ENCODE measurements around the gene GPX4. TPM values are rescaled to one million over a fixed set of nuclear protein-coding genes. Genes with fewer than 3 reads are reported as not detected.
A peak's percentile ranks its signal among the peaks of the same experiment; 100 is the strongest.

Gene GPX4, protein sequence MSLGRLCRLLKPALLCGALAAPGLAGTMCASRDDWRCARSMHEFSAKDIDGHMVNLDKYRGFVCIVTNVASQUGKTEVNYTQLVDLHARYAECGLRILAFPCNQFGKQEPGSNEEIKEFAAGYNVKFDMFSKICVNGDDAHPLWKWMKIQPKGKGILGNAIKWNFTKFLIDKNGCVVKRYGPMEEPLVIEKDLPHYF
- total RNA-seq, result 100 to 1,000 TPM; 152 to 157 TPM

DNA sequence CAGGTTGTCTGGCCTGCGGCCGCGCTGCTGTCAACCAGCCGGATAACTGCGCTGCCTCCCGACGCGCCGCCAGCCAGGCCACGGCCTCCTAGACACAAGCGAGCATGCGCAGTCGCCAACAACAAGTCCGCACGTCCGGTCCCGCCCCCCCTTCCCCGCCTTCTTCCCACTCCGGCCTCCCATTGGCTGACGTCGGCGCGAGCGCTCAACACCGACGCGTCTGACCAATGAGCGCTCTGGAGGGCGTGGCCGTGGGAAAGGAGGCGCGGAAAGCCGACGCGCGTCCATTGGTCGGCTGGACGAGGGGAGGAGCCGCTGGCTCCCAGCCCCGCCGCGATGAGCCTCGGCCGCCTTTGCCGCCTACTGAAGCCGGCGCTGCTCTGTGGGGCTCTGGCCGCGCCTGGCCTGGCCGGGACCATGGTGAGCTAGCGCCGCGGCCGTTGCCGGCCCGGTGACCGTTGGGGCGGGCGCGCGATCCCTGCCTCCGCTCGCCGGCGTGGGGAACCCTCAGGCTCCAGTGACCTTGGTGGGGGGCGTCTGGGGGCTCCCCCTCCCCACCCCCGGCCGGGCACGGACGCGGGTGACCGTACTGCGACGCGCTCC, at the start of gene GPX4:
TSS of gene GPX4 (plus strand) at position 287 of the 603 bp plus-strand sequence. CDS start at position 337, 50 bp downstream.
- H3K27me3 ChIP-seq, result no peaks in the 10 kb centered on the region
- peak; percentile 93 for ATAC-seq
- no peaks in the 10 kb centered on the region for H3K9me3 ChIP-seq
- peak; percentile 92 to 99 (median 96) for TF ChIP-seq POLR2A (IDR thresholded peaks at IDR 0.05)
- TF ChIP-seq, protein P1, sequence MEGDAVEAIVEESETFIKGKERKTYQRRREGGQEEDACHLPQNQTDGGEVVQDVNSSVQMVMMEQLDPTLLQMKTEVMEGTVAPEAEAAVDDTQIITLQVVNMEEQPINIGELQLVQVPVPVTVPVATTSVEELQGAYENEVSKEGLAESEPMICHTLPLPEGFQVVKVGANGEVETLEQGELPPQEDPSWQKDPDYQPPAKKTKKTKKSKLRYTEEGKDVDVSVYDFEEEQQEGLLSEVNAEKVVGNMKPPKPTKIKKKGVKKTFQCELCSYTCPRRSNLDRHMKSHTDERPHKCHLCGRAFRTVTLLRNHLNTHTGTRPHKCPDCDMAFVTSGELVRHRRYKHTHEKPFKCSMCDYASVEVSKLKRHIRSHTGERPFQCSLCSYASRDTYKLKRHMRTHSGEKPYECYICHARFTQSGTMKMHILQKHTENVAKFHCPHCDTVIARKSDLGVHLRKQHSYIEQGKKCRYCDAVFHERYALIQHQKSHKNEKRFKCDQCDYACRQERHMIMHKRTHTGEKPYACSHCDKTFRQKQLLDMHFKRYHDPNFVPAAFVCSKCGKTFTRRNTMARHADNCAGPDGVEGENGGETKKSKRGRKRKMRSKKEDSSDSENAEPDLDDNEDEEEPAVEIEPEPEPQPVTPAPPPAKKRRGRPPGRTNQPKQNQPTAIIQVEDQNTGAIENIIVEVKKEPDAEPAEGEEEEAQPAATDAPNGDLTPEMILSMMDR (IDR thresholded peaks at IDR 0.05), result no peak
- H3K27ac ChIP-seq, result peak within 1 kb of the TSS; percentile 94 to 99 (median 98)
- peak within 1 kb of the TSS; percentile 48 to 72 for H3K4me3 ChIP-seq
- intact Hi-C loops (cut with DNase I), result no loop called here
- peak; percentile 99 to 100 (median 99) for DNase-seq
- no peaks in the 10 kb centered on the region for H3K36me3 ChIP-seq (replicated peaks in 1 of 2; ENCODE audit: insufficient read depth in 1 of 2, low read depth in 2 of 2)
- WGBS, 2 donors, result 0% methylated on average over 12 to 66 of the region's 75 CpGs
- H3K4me1 ChIP-seq, result peaks cover 42% of the 10 kb centered on the region

DNA sequence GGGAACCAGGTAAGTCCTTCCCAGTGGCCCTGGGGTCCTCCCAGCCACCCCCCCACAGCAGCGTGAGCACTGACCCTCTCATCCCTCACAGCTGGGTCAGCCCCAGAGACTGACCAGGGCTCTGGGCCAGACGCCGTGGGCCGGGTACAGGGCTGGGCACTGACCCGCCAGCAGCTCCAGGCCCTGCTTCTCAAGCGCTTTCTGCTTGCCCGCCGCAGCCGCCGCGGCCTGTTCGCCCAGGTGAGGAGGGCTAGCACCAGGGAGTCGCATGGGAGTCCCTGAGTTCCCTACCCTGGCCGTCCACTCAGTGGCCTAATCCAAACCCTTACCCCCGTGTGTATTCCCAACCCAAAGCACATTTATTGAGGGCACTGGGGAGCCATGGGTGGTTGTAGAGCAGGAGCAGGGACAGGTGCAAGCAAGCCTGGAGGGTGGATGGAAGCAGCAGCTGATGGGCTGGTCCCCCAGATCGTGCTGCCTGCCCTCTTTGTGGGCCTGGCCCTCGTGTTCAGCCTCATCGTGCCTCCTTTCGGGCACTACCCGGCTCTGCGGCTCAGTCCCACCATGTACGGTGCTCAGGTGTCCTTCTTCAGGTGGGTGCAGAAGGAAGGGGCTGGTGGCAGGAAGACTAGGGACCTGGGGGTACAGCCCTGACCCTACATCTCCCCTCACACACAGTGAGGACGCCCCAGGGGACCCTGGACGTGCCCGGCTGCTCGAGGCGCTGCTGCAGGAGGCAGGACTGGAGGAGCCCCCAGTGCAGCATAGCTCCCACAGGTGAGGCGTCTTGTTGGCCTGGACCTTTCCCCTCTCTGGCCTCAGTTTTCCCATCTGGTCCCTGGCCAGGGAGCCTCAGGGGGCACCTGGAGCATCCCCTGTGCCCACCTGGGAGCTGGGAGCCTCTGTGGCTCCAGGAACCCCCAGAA, 49.4 kb upstream of the GPX4 start:
- DNase-seq (no peak), ATAC-seq (peak; percentile 4)
- TF ChIP-seq, protein P1 (IDR thresholded peaks at IDR 0.05), result no peak
- no peak for TF ChIP-seq POLR2A (IDR thresholded peaks at IDR 0.05)
- Histone ChIP-seq H3K9me3 (no peaks in the 10 kb centered on the region), H3K27me3 (no peaks in the 10 kb centered on the region), H3K27ac (no peak overlapping the region), H3K36me3 (replicated peaks in 1 of 2; ENCODE audit: insufficient read depth in 1 of 2, low read depth in 2 of 2) (no peaks in the 10 kb centered on the region), H3K4me3 (no peak overlapping the region), H3K4me1 (no peaks in the 10 kb centered on the region)
- intact Hi-C loops (cut with DNase I), result no loop called here
- WGBS, 2 donors, result 90 to 95% methylated on average over 7 to 28 of the region's 28 CpGs

DNA sequence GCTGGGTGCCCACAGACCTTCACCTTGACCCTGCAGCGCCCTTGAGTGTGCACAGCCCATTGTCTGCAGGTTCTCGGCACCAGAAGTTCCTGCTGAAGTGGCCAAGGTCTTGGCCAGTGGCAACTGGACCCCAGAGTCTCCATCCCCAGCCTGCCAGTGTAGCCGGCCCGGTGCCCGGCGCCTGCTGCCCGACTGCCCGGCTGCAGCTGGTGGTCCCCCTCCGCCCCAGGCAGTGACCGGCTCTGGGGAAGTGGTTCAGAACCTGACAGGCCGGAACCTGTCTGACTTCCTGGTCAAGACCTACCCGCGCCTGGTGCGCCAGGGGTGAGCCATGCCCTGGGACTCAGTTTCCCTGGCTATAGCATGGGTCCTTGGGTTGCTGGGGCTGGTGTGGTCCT, 48.8 kb upstream of the GPX4 start:
- Histone ChIP-seq H3K36me3 (replicated peaks in 1 of 2; ENCODE audit: insufficient read depth in 1 of 2, low read depth in 2 of 2) (no peaks in the 10 kb centered on the region), H3K4me3 (no peak overlapping the region), H3K4me1 (no peaks in the 10 kb centered on the region), H3K9me3 (no peaks in the 10 kb centered on the region), H3K27me3 (no peaks in the 10 kb centered on the region), H3K27ac (no peak overlapping the region)
- DNase-seq, result no peak
- intact Hi-C loops (cut with DNase I), result no loop called here
- 93 to 97% methylated on average over 3 to 11 of the region's 14 CpGs for WGBS, 2 donors
- no peak for ATAC-seq
- TF ChIP-seq, protein P1 (IDR thresholded peaks at IDR 0.05), result no peak
- TF ChIP-seq POLR2A (IDR thresholded peaks at IDR 0.05), result no peak

DNA sequence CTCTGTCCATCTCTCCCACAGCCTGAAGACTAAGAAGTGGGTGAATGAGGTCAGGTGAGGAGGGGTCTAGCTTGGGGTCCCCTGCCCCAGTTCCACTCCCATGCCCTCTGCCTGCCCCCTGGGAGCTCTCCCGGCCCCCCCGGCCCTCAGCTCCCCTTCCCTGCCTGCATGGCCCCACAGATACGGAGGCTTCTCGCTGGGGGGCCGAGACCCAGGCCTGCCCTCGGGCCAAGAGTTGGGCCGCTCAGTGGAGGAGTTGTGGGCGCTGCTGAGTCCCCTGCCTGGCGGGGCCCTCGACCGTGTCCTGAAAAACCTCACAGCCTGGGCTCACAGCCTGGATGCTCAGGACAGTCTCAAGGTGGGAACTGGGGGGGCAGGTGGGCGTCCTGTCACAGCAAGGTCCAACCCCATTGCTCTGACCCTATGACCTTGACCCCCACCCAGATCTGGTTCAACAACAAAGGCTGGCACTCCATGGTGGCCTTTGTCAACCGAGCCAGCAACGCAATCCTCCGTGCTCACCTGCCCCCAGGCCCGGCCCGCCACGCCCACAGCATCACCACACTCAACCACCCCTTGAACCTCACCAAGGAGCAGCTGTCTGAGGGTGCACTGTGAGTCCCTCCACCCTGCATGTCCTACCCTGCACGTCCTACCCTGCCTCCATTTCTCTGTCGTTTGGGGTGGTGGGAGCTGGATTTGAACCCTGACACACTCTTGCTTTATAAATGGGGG, 47.7 kb upstream of the GPX4 start:
- no peak overlapping the region for H3K4me3 ChIP-seq
- 96 to 97% methylated on average over 9 to 18 of the region's 20 CpGs for WGBS, 2 donors
- no peaks in the 10 kb centered on the region for H3K27me3 ChIP-seq
- DNase-seq, result no peak
- no peaks in the 10 kb centered on the region for H3K9me3 ChIP-seq
- no peak overlapping the region for H3K27ac ChIP-seq
- no peak for ATAC-seq
- H3K36me3 ChIP-seq (replicated peaks in 1 of 2; ENCODE audit: insufficient read depth in 1 of 2, low read depth in 2 of 2), result no peaks in the 10 kb centered on the region
- no peaks in the 10 kb centered on the region for H3K4me1 ChIP-seq
- no peak for TF ChIP-seq POLR2A (IDR thresholded peaks at IDR 0.05)
- TF ChIP-seq, protein P1 (IDR thresholded peaks at IDR 0.05), result no peak
- intact Hi-C loops (cut with DNase I), result no loop called here

Data from body of pancreas (tissue), 4 donors.